Caco-2 (cell line): ENCODE measurements around the gene ANK3. TPM values are rescaled to one million over a fixed set of nuclear protein-coding genes. Genes with fewer than 3 reads are reported as not detected.

ENCODE experiments used
- BruUV-seq: library from RNA; stranded (reverse); fragments of 400-500 nt; replicated peaks from 2 replicates; lab custom pipeline; 2021; lab: Mats Ljungman, UMichigan
- CTCF ChIA-PET: fragments of 300-600 bp; sonication (Branson Sonifier 250); formaldehyde crosslinking; loops from one replicate; lab custom pipeline; 2022; ENCODE audit warnings: antibody characterized with exemption; lab: Charles Lee
- POLR2A ChIA-PET: fragments of 300-600 bp; sonication (Branson Sonifier 250); formaldehyde crosslinking; loops from one replicate; lab custom pipeline; 2022; ENCODE audit warnings: antibody characterized with exemption; lab: Charles Lee
- DNase-seq, 2 experiments: peaks; one replicate each; pipeline versions ENCODE4 v3.0.0 to v3.0.0-alpha.2; 2020 to 2022
- H3K27me3 ChIP-seq: replicated peaks from 2 replicates; pipeline ENCODE4 v1.6.0; 2011; ENCODE audit warnings: low read length; ENCODE audit not compliant: control insufficient read depth, insufficient read depth
- H3K36me3 ChIP-seq: 2 replicates; pipeline ENCODE4 v1.5.1; 2011; ENCODE audit warnings: low read length; ENCODE audit not compliant: control insufficient read depth, insufficient read depth
- H3K4me1 ChIP-seq: fragments of 250-450 bp; sonication (Bioruptor Pico); 2 replicates; pipeline ENCODE4 v1.5.1; 2020; ENCODE audit warnings: mild to moderate bottlenecking
- H3K4me3 ChIP-seq: 2 replicates; pipeline ENCODE4 v1.5.1; 2011; ENCODE audit warnings: low read depth, mild to moderate bottlenecking, control low read depth, low read length
- H3K9me3 ChIP-seq: fragments of 250-450 bp; sonication (Bioruptor Pico); 2 replicates; pipeline ENCODE4 v1.5.1; 2020; ENCODE audit warnings: mild to moderate bottlenecking, moderate library complexity
- H3K27ac Mint-ChIP-seq: one replicate; pipeline ENCODE4 v1.8.0; 2022; ENCODE audit warnings: mixed read lengths; ENCODE audit not compliant: unreplicated experiment
- H3K27me3 Mint-ChIP-seq: one replicate; pipeline ENCODE4 v1.8.0; 2022; ENCODE audit warnings: mixed read lengths; ENCODE audit not compliant: insufficient read depth, unreplicated experiment
- H3K36me3 Mint-ChIP-seq: one replicate; pipeline ENCODE4 v1.8.0; 2022; ENCODE audit warnings: mild to moderate bottlenecking, mixed read lengths; ENCODE audit not compliant: insufficient read depth, unreplicated experiment
- H3K4me1 Mint-ChIP-seq: one replicate; pipeline ENCODE4 v1.8.0; 2022; ENCODE audit warnings: low read depth, mixed read lengths; ENCODE audit not compliant: unreplicated experiment
- H3K4me3 Mint-ChIP-seq: one replicate; pipeline ENCODE4 v1.8.0; 2022; ENCODE audit warnings: mild to moderate bottlenecking, moderate library complexity, mixed read lengths; ENCODE audit not compliant: unreplicated experiment
- H3K9me3 Mint-ChIP-seq: one replicate; pipeline ENCODE4 v1.8.0; 2022; ENCODE audit warnings: mixed read lengths; ENCODE audit not compliant: unreplicated experiment
- intact Hi-C: fragments of 100-400 bp; cut with micrococcal nuclease; formaldehyde crosslinking; loops from one replicate; pipeline ENCODE4 v1.10.0; 2022; ENCODE audit not compliant: unreplicated experiment
- total RNA-seq: library from RNA; stranded (reverse); gene quantifications from 2 replicates; pipeline ENCODE4 v1.2.3, GENCODE V29; 2022
- TF ChIP-seq, protein P1 (sequence below), 2 experiments: fragments of 200-600 bp in 1 of 2; IDR thresholded peaks; 1 replicate in 1 of 2; 2 replicates in 1 of 2; pipeline versions ENCODE4 v1.5.1 to v1.8.0; 2011 to 2022; ENCODE audit warnings: antibody characterized with exemption in 1 of 2, control low read depth in 1 of 2, inconsistent platforms in 1 of 2, low read depth in 1 of 2, low read length in 1 of 2, mild to moderate bottlenecking in 1 of 2, moderate library complexity in 1 of 2; ENCODE audit not compliant: insufficient read depth in 1 of 2, severe bottlenecking in 1 of 2, unreplicated experiment in 1 of 2

ANK3 gene
- total RNA-seq, 1 experiment from 2014 or later, result 46.7 TPM

- CTCF ChIA-PET, result no interaction called here
- no peaks in the 10 kb centered on the region for H3K9me3 ChIP-seq
- Mint-ChIP-seq H3K4me1 (peaks cover 13% of the 10 kb centered on the region), H3K36me3 (no peaks in the 10 kb centered on the region), H3K9me3 (no peaks in the 10 kb centered on the region), H3K27ac (no peak overlapping the region), H3K4me3 (no peak overlapping the region), H3K27me3 (no peaks in the 10 kb centered on the region)
- no peaks in the 10 kb centered on the region for H3K27me3 ChIP-seq
- POLR2A ChIA-PET, result no interaction called here
- intact Hi-C loops, result no loop called here
- no peak for DNase-seq
- TF ChIP-seq, protein P1, sequence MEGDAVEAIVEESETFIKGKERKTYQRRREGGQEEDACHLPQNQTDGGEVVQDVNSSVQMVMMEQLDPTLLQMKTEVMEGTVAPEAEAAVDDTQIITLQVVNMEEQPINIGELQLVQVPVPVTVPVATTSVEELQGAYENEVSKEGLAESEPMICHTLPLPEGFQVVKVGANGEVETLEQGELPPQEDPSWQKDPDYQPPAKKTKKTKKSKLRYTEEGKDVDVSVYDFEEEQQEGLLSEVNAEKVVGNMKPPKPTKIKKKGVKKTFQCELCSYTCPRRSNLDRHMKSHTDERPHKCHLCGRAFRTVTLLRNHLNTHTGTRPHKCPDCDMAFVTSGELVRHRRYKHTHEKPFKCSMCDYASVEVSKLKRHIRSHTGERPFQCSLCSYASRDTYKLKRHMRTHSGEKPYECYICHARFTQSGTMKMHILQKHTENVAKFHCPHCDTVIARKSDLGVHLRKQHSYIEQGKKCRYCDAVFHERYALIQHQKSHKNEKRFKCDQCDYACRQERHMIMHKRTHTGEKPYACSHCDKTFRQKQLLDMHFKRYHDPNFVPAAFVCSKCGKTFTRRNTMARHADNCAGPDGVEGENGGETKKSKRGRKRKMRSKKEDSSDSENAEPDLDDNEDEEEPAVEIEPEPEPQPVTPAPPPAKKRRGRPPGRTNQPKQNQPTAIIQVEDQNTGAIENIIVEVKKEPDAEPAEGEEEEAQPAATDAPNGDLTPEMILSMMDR (IDR thresholded peaks at IDR 0.05; ENCODE audit: insufficient read depth in 1 of 2, low read depth in 1 of 2, low read length in 1 of 2, severe bottlenecking in 1 of 2, unreplicated experiment in 1 of 2), result no peak
- peaks cover 59% of the 10 kb centered on the region for H3K4me1 ChIP-seq
- no peaks in the 10 kb centered on the region for H3K36me3 ChIP-seq
- no peak overlapping the region for H3K4me3 ChIP-seq
- no TSS peak for BruUV-seq
Observed at GRCh38 chr10:60144099-60144498, 245.6 kb downstream of the ANK3 start.

GRCh38 chr10:60142736-60143135, 246.9 kb downstream of the ANK3 start:
- Histone ChIP-seq H3K4me1 (peaks cover 59% of the 10 kb centered on the region), H3K4me3 (no peak overlapping the region), H3K36me3 (no peaks in the 10 kb centered on the region), H3K27me3 (no peaks in the 10 kb centered on the region), H3K9me3 (no peaks in the 10 kb centered on the region)
- H3K27me3 Mint-ChIP-seq, result no peaks in the 10 kb centered on the region
- H3K27ac Mint-ChIP-seq, result no peak overlapping the region
- no peaks in the 10 kb centered on the region for H3K9me3 Mint-ChIP-seq
- no peaks in the 10 kb centered on the region for H3K36me3 Mint-ChIP-seq
- ChIA-PET POLR2A (no interaction called here), CTCF (no interaction called here)
- no peak for DNase-seq
- intact Hi-C loops, result no loop called here
- peaks cover 11% of the 10 kb centered on the region for H3K4me1 Mint-ChIP-seq
- TF ChIP-seq, protein P1 (IDR thresholded peaks at IDR 0.05; ENCODE audit: insufficient read depth in 1 of 2, low read depth in 1 of 2, low read length in 1 of 2, severe bottlenecking in 1 of 2, unreplicated experiment in 1 of 2), result no peak
- no TSS peak for BruUV-seq
- H3K4me3 Mint-ChIP-seq, result no peak overlapping the region

GRCh38 chr10:60141896-60142559, 247.6 kb downstream of the ANK3 start:
- Mint-ChIP-seq H3K9me3 (no peaks in the 10 kb centered on the region), H3K4me1 (peaks cover 13% of the 10 kb centered on the region), H3K4me3 (no peak overlapping the region), H3K36me3 (no peaks in the 10 kb centered on the region), H3K27ac (no peak overlapping the region), H3K27me3 (no peaks in the 10 kb centered on the region)
- Histone ChIP-seq H3K4me3 (no peak overlapping the region), H3K36me3 (no peaks in the 10 kb centered on the region), H3K27me3 (no peaks in the 10 kb centered on the region), H3K9me3 (no peaks in the 10 kb centered on the region), H3K4me1 (peaks cover 57% of the 10 kb centered on the region)
- TF ChIP-seq, protein P1 (IDR thresholded peaks at IDR 0.05; ENCODE audit: insufficient read depth in 1 of 2, low read depth in 1 of 2, low read length in 1 of 2, severe bottlenecking in 1 of 2, unreplicated experiment in 1 of 2), result peak in 1 of 2 experiments; percentile 24
- POLR2A ChIA-PET, result no interaction called here
- CTCF ChIA-PET, result no interaction called here
- intact Hi-C loops, result loop anchor here (1.0 kb wide), 3 partner anchors 33 to 62 kb away; no protein-coding TSS in a partner anchor
- no peak for DNase-seq
- no TSS peak for BruUV-seq
